SK-N-SH (cell line): ENCODE results near the gene OGFR. TPM values are rescaled to one million over a fixed set of nuclear protein-coding genes. Genes with fewer than 3 reads are reported as not detected.
A peak's percentile ranks its signal among the peaks of the same experiment; 100 is the strongest.

Source experiments
- FOSL2 ChIP-seq: IDR thresholded peaks from 2 replicates; pipeline ENCODE4 v1.4.0; 2012; ENCODE audit warnings: low read depth, mild to moderate bottlenecking, moderate library complexity, borderline replicate concordance
- IRF3 ChIP-seq: fragments of 150-350 bp; IDR thresholded peaks from 2 replicates; pipeline ENCODE4 v1.6.1; 2016; ENCODE audit warnings: mild to moderate bottlenecking, low read depth, low read length
- MEF2A ChIP-seq: IDR thresholded peaks from 2 replicates; pipeline ENCODE4 v1.4.0; 2012; ENCODE audit warnings: low read depth, borderline replicate concordance
- MXI1 ChIP-seq: IDR thresholded peaks from 2 replicates; pipeline ENCODE4 v1.6.1; 2012; ENCODE audit warnings: mild to moderate bottlenecking, low read depth, low read length, improper control_type of control experiment
- NFIC ChIP-seq: IDR thresholded peaks from 2 replicates; pipeline ENCODE4 v1.4.0; 2012; ENCODE audit warnings: borderline replicate concordance
- NRF1 ChIP-seq: IDR thresholded peaks from 2 replicates; pipeline ENCODE4 v1.6.1; 2012; ENCODE audit warnings: low read depth, mild to moderate bottlenecking, low read length
- RAD21 ChIP-seq: IDR thresholded peaks from 2 replicates; pipeline ENCODE4 v1.6.1; 2012; ENCODE audit warnings: mild to moderate bottlenecking, low read length
- RCOR1 ChIP-seq: fragments of 150-350 bp; IDR thresholded peaks from 2 replicates; pipeline ENCODE4 v1.6.1; 2017; ENCODE audit warnings: antibody characterized with exemption, low read length
- SIN3A ChIP-seq: IDR thresholded peaks from 2 replicates; pipeline ENCODE4 v1.6.1; 2012; ENCODE audit warnings: low read depth, mild to moderate bottlenecking, low read length, moderate library complexity, borderline replicate concordance
- TCF12 ChIP-seq: IDR thresholded peaks from 2 replicates; pipeline ENCODE4 v1.4.0; 2012
- polyA plus RNA-seq, 3 experiments: library from polyadenylated mRNA; depleted of rRNA; stranded (reverse); fragments of >200 nt; gene quantifications; 2 replicates each; pipeline ENCODE4 v1.2.3, GENCODE V29; 2012
- TF ChIP-seq, protein P1 (sequence below): fragments of 200-600 bp; sonication (generic); IDR thresholded peaks from 2 replicates; pipeline ENCODE4 v1.6.1; 2017; ENCODE audit warnings: antibody characterized with exemption, mild to moderate bottlenecking, moderate library complexity
- TF ChIP-seq, protein P2 (sequence below): IDR thresholded peaks from 2 replicates; pipeline ENCODE4 v1.4.0; 2012; ENCODE audit warnings: low read depth
- TF ChIP-seq, protein P3 (sequence below): fragments of 150-350 bp; IDR thresholded peaks from 2 replicates; pipeline ENCODE4 v1.6.1; 2017; ENCODE audit warnings: antibody characterized with exemption, low read length, low read depth, borderline replicate concordance
- TF ChIP-seq, protein P4 (sequence below): IDR thresholded peaks from 2 replicates; pipeline ENCODE4; 2012

Gene OGFR
- polyA plus RNA-seq, 1 of the 3 experiments (the other 2 are of a cell fraction) = 60.8 TPM

DNA sequence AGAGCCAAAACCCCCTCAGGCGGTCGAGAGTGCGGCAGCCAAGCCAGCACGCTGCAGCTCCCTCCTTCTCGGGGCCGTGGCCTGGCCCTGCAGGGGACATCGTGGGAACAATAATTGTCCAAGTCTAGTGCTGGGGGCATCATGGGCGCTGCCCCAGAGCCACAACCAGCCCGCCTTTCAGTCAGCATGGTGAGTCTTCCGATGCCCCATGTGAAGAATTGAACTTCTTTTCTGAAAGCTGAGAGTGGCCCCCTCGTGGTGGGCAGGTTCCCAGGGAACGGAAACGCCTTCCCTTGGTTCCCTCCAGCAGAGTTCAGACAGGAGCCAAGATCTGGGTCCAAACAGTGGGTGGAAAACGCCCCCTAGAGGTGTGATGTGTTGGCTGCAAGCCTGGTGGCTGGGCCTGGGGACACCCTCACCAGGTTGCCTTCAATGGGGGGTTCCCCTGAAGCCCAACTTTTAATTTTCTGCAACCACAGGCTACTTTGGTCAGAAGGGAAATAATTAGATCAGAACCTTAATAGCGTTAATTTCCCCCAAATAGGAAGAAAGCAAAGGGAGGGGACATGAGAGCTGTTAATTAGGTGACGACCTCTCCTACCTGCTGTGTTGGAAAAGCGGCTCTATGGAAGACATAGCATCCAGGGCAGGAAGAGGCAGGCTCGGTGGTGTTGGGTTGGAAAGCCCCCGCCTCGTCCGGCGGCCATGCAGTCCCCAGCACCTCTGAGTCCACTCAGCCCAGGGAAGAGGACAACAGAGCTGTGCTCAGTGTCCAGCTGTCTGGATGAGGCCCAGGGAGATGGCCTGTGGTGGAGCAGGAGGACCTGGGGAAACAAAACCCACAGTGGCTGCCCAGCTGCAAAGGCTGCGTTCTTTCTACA is 13.1 kb upstream of the OGFR start (continued):
- TF ChIP-seq, protein P1, sequence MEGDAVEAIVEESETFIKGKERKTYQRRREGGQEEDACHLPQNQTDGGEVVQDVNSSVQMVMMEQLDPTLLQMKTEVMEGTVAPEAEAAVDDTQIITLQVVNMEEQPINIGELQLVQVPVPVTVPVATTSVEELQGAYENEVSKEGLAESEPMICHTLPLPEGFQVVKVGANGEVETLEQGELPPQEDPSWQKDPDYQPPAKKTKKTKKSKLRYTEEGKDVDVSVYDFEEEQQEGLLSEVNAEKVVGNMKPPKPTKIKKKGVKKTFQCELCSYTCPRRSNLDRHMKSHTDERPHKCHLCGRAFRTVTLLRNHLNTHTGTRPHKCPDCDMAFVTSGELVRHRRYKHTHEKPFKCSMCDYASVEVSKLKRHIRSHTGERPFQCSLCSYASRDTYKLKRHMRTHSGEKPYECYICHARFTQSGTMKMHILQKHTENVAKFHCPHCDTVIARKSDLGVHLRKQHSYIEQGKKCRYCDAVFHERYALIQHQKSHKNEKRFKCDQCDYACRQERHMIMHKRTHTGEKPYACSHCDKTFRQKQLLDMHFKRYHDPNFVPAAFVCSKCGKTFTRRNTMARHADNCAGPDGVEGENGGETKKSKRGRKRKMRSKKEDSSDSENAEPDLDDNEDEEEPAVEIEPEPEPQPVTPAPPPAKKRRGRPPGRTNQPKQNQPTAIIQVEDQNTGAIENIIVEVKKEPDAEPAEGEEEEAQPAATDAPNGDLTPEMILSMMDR = peak; percentile 99
- TF ChIP-seq NRF1 = 0 out of 2 replicates have a peak, but pooled peaks have one; percentile 1
- TF ChIP-seq, protein P2, sequence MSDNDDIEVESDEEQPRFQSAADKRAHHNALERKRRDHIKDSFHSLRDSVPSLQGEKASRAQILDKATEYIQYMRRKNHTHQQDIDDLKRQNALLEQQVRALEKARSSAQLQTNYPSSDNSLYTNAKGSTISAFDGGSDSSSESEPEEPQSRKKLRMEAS = peak; percentile 75
- TF ChIP-seq NFIC = peak; percentile 83
- TF ChIP-seq RAD21 = peak; percentile 99
- TF ChIP-seq IRF3 = no peak
- TF ChIP-seq, protein P3, sequence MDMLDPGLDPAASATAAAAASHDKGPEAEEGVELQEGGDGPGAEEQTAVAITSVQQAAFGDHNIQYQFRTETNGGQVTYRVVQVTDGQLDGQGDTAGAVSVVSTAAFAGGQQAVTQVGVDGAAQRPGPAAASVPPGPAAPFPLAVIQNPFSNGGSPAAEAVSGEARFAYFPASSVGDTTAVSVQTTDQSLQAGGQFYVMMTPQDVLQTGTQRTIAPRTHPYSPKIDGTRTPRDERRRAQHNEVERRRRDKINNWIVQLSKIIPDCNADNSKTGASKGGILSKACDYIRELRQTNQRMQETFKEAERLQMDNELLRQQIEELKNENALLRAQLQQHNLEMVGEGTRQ = no peak; the same call in 1 of the 2 replicates
- TF ChIP-seq RCOR1 = peak; percentile 45; the same call in 1 of the 2 replicates
- TF ChIP-seq, protein P4, sequence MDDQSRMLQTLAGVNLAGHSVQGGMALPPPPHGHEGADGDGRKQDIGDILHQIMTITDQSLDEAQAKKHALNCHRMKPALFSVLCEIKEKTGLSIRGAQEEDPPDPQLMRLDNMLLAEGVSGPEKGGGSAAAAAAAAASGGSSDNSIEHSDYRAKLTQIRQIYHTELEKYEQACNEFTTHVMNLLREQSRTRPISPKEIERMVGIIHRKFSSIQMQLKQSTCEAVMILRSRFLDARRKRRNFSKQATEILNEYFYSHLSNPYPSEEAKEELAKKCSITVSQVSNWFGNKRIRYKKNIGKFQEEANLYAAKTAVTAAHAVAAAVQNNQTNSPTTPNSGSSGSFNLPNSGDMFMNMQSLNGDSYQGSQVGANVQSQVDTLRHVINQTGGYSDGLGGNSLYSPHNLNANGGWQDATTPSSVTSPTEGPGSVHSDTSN = no peak
- peak; percentile 80; the same call in 1 of the 2 replicates for TF ChIP-seq MXI1
- no peak for TF ChIP-seq FOSL2
- TF ChIP-seq SIN3A = peak; percentile 87; the same call in 1 of the 2 replicates
- no peak for TF ChIP-seq MEF2A
- peak; percentile 15; the same call in 1 of the 2 replicates for TF ChIP-seq TCF12
